Osteocyte (in vitro differentiated cells): ENCODE results near the gene TTC28. TPM values are rescaled to one million over a fixed set of nuclear protein-coding genes. Genes with fewer than 3 reads are reported as not detected.

ENCODE experiments used
- DNase-seq: peaks from one replicate; pipeline ENCODE4 v3.0.0; 2021; ENCODE audit warnings: mixed read lengths; ENCODE audit not compliant: unreplicated experiment; ENCODE audit errors: extremely low spot score
- H3K27ac Mint-ChIP-seq: one replicate; pipeline ENCODE4 v1.8.0; 2021; ENCODE audit warnings: mild to moderate bottlenecking, mixed read lengths; ENCODE audit not compliant: unreplicated experiment
- H3K27me3 Mint-ChIP-seq: one replicate; pipeline ENCODE4 v1.8.0; 2021; ENCODE audit warnings: mixed read lengths; ENCODE audit not compliant: unreplicated experiment
- H3K36me3 Mint-ChIP-seq: one replicate; pipeline ENCODE4 v1.8.0; 2021; ENCODE audit warnings: mixed read lengths; ENCODE audit not compliant: unreplicated experiment
- H3K4me1 Mint-ChIP-seq: one replicate; pipeline ENCODE4 v1.8.0; 2021; ENCODE audit warnings: mixed read lengths; ENCODE audit not compliant: unreplicated experiment
- H3K4me3 Mint-ChIP-seq: one replicate; pipeline ENCODE4 v1.8.0; 2021; ENCODE audit warnings: mild to moderate bottlenecking, moderate library complexity, mixed read lengths; ENCODE audit not compliant: unreplicated experiment
- H3K9me3 Mint-ChIP-seq: one replicate; pipeline ENCODE4 v1.8.0; 2021; ENCODE audit warnings: mixed read lengths; ENCODE audit not compliant: unreplicated experiment
- total RNA-seq: library from RNA; stranded (reverse); gene quantifications from 2 replicates; pipeline ENCODE4 v1.2.1, GENCODE V29; 2021
- TF ChIP-seq, protein P1 (sequence below): fragments of 200-600 bp; sonication (generic); IDR thresholded peaks from 2 replicates; pipeline ENCODE4 v1.5.0; 2021; ENCODE audit warnings: antibody characterized with exemption, mild to moderate bottlenecking, moderate library complexity

Gene TTC28
- total RNA-seq, 1 donor from 2014 or later, result 70.3 TPM

DNA sequence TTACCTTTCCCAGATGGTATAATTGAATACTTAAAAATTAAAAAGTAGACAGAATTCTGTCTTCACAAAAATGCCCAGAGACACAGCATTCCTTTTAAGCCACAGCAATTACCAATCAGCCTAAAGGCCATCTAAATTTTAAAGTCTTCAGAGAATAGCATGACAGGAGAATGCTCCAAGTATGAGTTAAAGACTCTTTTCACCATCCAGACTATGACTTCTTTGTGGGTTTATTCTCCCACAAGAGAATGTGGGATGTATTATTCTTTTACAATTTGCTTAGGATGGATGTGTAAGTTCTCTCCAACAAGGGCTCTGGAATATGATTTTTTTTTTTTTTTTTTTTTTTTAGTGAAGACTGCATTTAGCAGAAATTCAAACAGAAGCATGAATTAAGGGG lies 249.9 kb downstream of the TTC28 start:
- H3K27me3 Mint-ChIP-seq, result no peaks in the 10 kb centered on the region
- H3K36me3 Mint-ChIP-seq, result peaks cover 3% of the 10 kb centered on the region
- no peak for DNase-seq
- no peak overlapping the region for H3K27ac Mint-ChIP-seq
- no peak overlapping the region for H3K4me3 Mint-ChIP-seq
- peaks cover 28% of the 10 kb centered on the region for H3K4me1 Mint-ChIP-seq
- TF ChIP-seq, protein P1, sequence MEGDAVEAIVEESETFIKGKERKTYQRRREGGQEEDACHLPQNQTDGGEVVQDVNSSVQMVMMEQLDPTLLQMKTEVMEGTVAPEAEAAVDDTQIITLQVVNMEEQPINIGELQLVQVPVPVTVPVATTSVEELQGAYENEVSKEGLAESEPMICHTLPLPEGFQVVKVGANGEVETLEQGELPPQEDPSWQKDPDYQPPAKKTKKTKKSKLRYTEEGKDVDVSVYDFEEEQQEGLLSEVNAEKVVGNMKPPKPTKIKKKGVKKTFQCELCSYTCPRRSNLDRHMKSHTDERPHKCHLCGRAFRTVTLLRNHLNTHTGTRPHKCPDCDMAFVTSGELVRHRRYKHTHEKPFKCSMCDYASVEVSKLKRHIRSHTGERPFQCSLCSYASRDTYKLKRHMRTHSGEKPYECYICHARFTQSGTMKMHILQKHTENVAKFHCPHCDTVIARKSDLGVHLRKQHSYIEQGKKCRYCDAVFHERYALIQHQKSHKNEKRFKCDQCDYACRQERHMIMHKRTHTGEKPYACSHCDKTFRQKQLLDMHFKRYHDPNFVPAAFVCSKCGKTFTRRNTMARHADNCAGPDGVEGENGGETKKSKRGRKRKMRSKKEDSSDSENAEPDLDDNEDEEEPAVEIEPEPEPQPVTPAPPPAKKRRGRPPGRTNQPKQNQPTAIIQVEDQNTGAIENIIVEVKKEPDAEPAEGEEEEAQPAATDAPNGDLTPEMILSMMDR, result no peak
- no peaks in the 10 kb centered on the region for H3K9me3 Mint-ChIP-seq

DNA sequence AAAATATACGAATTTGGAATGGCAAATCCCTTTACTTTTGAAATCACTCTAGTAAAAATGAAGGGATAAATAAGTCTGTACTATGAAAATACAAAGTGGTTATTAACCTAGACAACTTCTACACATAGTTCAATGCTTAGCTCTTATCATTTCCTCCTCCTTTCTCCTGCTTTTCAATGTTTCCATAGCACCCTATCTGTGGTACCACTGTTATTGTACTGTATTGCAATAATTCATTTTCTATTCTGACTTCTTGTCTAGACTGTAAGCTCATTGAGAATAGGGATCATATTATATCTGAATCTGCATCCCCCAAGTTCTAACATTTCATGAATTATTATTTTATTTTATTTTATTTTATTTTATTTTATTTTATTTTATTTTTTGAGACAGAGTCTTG lies 251.4 kb downstream of the TTC28 start:
- Mint-ChIP-seq H3K27ac (no peak overlapping the region), H3K36me3 (peaks cover 3% of the 10 kb centered on the region), H3K27me3 (no peaks in the 10 kb centered on the region), H3K4me1 (peaks cover 32% of the 10 kb centered on the region), H3K4me3 (no peak overlapping the region), H3K9me3 (no peaks in the 10 kb centered on the region)
- DNase-seq, result no peak
- TF ChIP-seq, protein P1, result no peak

DNA sequence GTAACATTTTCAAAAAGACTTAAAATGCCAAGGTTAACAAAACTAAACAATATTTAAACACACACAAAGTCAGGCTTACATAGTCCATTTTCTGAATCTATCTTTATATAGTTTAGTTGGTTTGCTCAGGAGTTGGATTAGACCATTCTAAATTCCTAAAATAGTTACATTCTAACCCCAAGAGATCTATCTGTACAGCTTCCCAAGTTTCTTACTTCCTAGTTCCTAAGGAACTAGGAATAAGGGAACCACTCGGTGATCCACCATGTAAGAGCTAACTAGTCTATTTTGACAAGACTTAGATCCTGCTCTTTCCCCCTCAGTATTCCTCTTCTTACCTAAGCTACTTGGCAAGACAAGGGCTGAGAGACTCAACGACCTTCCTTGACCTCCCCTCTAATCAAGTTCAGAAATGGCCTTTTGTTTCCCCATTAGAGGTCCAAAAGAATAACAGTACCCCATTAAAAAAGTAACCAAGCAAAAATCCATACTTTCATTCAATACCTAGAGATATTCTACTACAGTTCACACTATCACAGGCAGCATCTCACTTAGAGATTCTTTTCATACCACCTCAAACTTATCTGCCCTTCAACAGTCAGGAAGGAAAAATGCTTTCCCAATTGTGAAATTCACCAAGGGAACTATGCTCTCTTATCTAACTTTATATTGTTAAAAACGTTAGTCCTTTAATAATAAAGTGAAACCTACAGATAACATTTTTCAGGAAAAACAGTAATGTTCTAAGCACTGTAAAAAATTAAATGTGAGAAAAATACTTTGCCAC lies 253.1 kb downstream of the TTC28 start:
- DNase-seq, result no peak
- peaks cover 32% of the 10 kb centered on the region for H3K4me1 Mint-ChIP-seq
- H3K9me3 Mint-ChIP-seq, result no peaks in the 10 kb centered on the region

DNA sequence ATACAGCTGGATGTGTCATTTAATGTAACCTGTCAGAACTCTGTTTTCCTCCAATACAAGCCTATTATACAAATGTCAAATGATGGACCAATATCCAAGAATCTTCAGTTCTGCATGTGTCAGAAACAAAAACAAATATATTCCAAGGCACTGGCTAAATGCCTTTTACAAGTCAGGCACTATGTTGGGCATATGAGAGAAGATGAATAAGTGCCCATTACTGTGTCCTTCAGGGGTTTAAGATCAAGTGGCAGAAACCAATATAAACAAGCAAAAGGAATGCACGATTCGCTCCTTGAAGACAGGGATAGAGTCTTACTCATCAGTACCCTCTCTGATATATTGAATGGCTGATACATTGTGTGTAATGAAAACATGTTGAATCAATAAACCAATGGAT lies 254.4 kb downstream of the TTC28 start:
- no peak for DNase-seq
- H3K27ac Mint-ChIP-seq, result no peak overlapping the region
- TF ChIP-seq, protein P1, result no peak
- H3K9me3 Mint-ChIP-seq, result no peaks in the 10 kb centered on the region
- peaks cover 3% of the 10 kb centered on the region for H3K36me3 Mint-ChIP-seq
- peaks cover 37% of the 10 kb centered on the region for H3K4me1 Mint-ChIP-seq
- no peak overlapping the region for H3K4me3 Mint-ChIP-seq
- no peaks in the 10 kb centered on the region for H3K27me3 Mint-ChIP-seq

More for the DNA sequence above, 253.1 kb downstream of the TTC28 start:
- Mint-ChIP-seq H3K4me3 (no peak overlapping the region), H3K27me3 (no peaks in the 10 kb centered on the region), H3K36me3 (peaks cover 3% of the 10 kb centered on the region), H3K27ac (peak overlapping the region; percentile 20)
- TF ChIP-seq, protein P1, result no peak

DNA sequence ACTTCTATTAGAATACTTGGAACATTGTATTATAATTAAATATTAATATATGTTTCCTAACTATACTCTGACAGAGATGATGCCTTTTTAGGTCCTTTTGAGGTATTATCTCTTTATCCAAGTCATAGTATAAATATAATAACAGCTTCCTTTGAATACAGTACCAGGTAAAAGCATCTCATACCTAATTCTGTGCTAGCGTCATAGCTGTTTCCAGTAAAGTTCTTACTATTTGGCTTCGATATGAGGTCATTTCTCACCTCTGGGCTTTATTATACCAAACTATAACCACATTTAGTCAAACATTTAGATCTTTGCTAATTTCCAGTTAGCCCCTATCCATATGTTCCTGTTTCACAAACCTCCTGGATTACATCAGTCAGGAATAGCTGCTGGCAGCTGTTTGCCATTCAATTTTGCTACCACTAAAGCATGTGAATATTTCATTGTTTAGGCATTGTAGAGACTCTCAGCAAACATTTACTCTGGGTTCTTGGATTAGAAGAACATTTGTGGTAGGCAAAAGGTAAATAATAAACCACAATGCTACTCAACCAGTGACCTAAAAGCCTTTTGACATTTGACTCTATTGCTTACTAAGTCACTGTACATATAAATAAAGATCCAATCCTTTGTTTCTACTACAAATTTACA lies 255.1 kb downstream of the TTC28 start:
- H3K36me3 Mint-ChIP-seq, result peaks cover 3% of the 10 kb centered on the region
- TF ChIP-seq, protein P1, result no peak
- no peaks in the 10 kb centered on the region for H3K27me3 Mint-ChIP-seq
- no peaks in the 10 kb centered on the region for H3K9me3 Mint-ChIP-seq
- no peak for DNase-seq
- no peak overlapping the region for H3K27ac Mint-ChIP-seq
- H3K4me3 Mint-ChIP-seq, result no peak overlapping the region
- H3K4me1 Mint-ChIP-seq, result peaks cover 40% of the 10 kb centered on the region
